Vagina (tissue), 2 donors: ENCODE results near the gene ESAM. TPM values are rescaled to one million over a fixed set of nuclear protein-coding genes. Genes with fewer than 3 reads are reported as not detected.

Experiments used
- DNase-seq, 2 donors: peaks; one replicate each; pipeline ENCODE4 v3.0.0-alpha.2; 2017; ENCODE audit errors: extremely low spot score in 2 of 2
- H3K27ac ChIP-seq: fragments of 200-600 bp; sonication (generic); one replicate; pipeline ENCODE4 v1.5.1; 2019
- H3K27me3 ChIP-seq: fragments of 200-600 bp; sonication (generic); one replicate; pipeline ENCODE4 v1.5.1; 2019
- H3K36me3 ChIP-seq, 2 donors: fragments of 200-600 bp; sonication (generic); one replicate each; pipeline ENCODE4 v1.5.1; 2017 to 2019
- H3K4me1 ChIP-seq: fragments of 200-600 bp; sonication (generic); one replicate; pipeline ENCODE4 v1.5.1; 2019
- H3K4me3 ChIP-seq, 2 donors: fragments of 200-600 bp; sonication (generic); 1 replicate in 1 of 2; 2 replicates in 1 of 2; pipeline ENCODE4 v1.5.1; 2016 to 2019
- H3K9me3 ChIP-seq: fragments of 200-600 bp; sonication (generic); one replicate; pipeline ENCODE4 v1.5.1; 2019
- CTCF ChIP-seq, 3 experiments: fragments of 450-650 bp in 2 of 3; fragments of 200-600 bp in 1 of 3; sonication (generic) in 1 of 3; IDR thresholded peaks; one replicate each; pipeline ENCODE4 v1.5.1; 2017 to 2019; ENCODE audit warnings: antibody characterized with exemption in 3 of 3, mild to moderate bottlenecking in 2 of 3, moderate library complexity in 2 of 3
- POLR2A ChIP-seq, 2 donors: fragments of 450-650 bp; IDR thresholded peaks; one replicate each; pipeline ENCODE4 v1.6.1; 2017; ENCODE audit warnings: antibody characterized with exemption in 2 of 2, mild to moderate bottlenecking in 2 of 2, moderate library complexity in 2 of 2
- POLR2AphosphoS5 ChIP-seq, 2 donors: sonication (generic); formaldehyde crosslinking; IDR thresholded peaks; one replicate each; pipeline ENCODE4 v1.9.0; 2017; ENCODE audit warnings: antibody characterized with exemption in 2 of 2, mild to moderate bottlenecking in 2 of 2, low read depth in 1 of 2; ENCODE audit not compliant: insufficient read depth in 1 of 2
- intact Hi-C: fragments of 100-400 bp; cut with DNase I; formaldehyde crosslinking; loops from one replicate; pipeline ENCODE4 v1.15.1; 2023
- total RNA-seq: library from RNA; depleted of rRNA; stranded (reverse); fragments of >200 nt; gene quantifications from one replicate; pipeline ENCODE4 v1.2.3, GENCODE V29; 2016

ESAM gene
- total RNA-seq, 1 donor from 2014 or later = 34.9 TPM

GRCh38 chr11:124801636-124802312 is 39.7 kb upstream of the ESAM start:
- no peak overlapping the region for H3K27ac ChIP-seq
- no peaks in the 10 kb centered on the region for H3K27me3 ChIP-seq
- H3K4me1 ChIP-seq = peaks cover 34% of the 10 kb centered on the region
- H3K9me3 ChIP-seq = no peaks in the 10 kb centered on the region
- H3K36me3 ChIP-seq = no peaks in the 10 kb centered on the region
- no peak overlapping the region for H3K4me3 ChIP-seq
- intact Hi-C loops = no loop called here
- TF ChIP-seq POLR2AphosphoS5 (IDR thresholded peaks at IDR 0.05; ENCODE audit: insufficient read depth in 1 of 2, low read depth in 1 of 2) (no peak), CTCF (IDR thresholded peaks at IDR 0.05) (no peak), POLR2A (IDR thresholded peaks at IDR 0.05) (no peak)
- no peak for DNase-seq

- intact Hi-C loops = no loop called here
- H3K27ac ChIP-seq = peak overlapping the region; percentile 90
- no peaks in the 10 kb centered on the region for H3K27me3 ChIP-seq
- H3K4me3 ChIP-seq = peak overlapping the region; percentile 70 to 93
- no peaks in the 10 kb centered on the region for H3K36me3 ChIP-seq
- no peaks in the 10 kb centered on the region for H3K9me3 ChIP-seq
- DNase-seq = no peak
- H3K4me1 ChIP-seq = peaks cover 34% of the 10 kb centered on the region
- no peak for TF ChIP-seq CTCF (IDR thresholded peaks at IDR 0.05)
- peak in 1 of 2 donors; percentile 33 for TF ChIP-seq POLR2AphosphoS5 (IDR thresholded peaks at IDR 0.05; ENCODE audit: insufficient read depth in 1 of 2, low read depth in 1 of 2)
Observed at GRCh38 chr11:124801014-124801413, 38.9 kb upstream of the ESAM start.

- peaks cover 34% of the 10 kb centered on the region for H3K4me1 ChIP-seq
- H3K9me3 ChIP-seq = no peaks in the 10 kb centered on the region
- H3K27ac ChIP-seq = peak within 1 kb of the TSS; percentile 90
- peak in 1 of 2 donors; percentile 91 for DNase-seq
- intact Hi-C loops = no loop called here
- TF ChIP-seq POLR2A (IDR thresholded peaks at IDR 0.05) = peak in 1 of 2 donors; percentile 56
- TF ChIP-seq POLR2AphosphoS5 (IDR thresholded peaks at IDR 0.05; ENCODE audit: insufficient read depth in 1 of 2, low read depth in 1 of 2) = peak in 1 of 2 donors; percentile 90
- peak in 1 of 3 experiments; percentile 25 for TF ChIP-seq CTCF (IDR thresholded peaks at IDR 0.05)
- H3K36me3 ChIP-seq = no peaks in the 10 kb centered on the region
- H3K4me3 ChIP-seq = peak within 1 kb of the TSS; percentile 70 to 93
- H3K27me3 ChIP-seq = no peaks in the 10 kb centered on the region
Observed at GRCh38 chr11:124800226-124800929, 38.3 kb upstream of the ESAM start, which contains the start of gene MSANTD2. Gene MSANTD2, minus strand, starts transcription at chr11:124800406. Its CDS starts 26 bp downstream, at chr11:124800380.

- TF ChIP-seq CTCF (IDR thresholded peaks at IDR 0.05) (no peak), POLR2AphosphoS5 (IDR thresholded peaks at IDR 0.05; ENCODE audit: insufficient read depth in 1 of 2, low read depth in 1 of 2) (no peak), POLR2A (IDR thresholded peaks at IDR 0.05) (no peak)
- no peak for DNase-seq
- intact Hi-C loops = no loop called here
Observed at GRCh38 chr11:124799348-124800225, 37.5 kb upstream of the ESAM start.

More at GRCh38 chr11:124799348-124800225, 37.5 kb upstream of the ESAM start:
- peak overlapping the region; percentile 90 for H3K27ac ChIP-seq
- H3K9me3 ChIP-seq = no peaks in the 10 kb centered on the region
- no peaks in the 10 kb centered on the region for H3K27me3 ChIP-seq
- no peaks in the 10 kb centered on the region for H3K36me3 ChIP-seq
- H3K4me3 ChIP-seq = peak overlapping the region; percentile 70 to 93
- H3K4me1 ChIP-seq = peaks cover 34% of the 10 kb centered on the region
